Epithelial cell of esophagus (primary cell): ENCODE data around the gene EMID1.

Experiments
- DNase-seq: peaks from one replicate; pipeline ENCODE4 v3.0.0; 2010; ENCODE audit warnings: low read depth
- H3K4me3 ChIP-seq: 2 replicates; pipeline ENCODE4 v1.5.1; 2011; ENCODE audit warnings: mild to moderate bottlenecking, low read length, control low read depth
- CTCF ChIP-seq: IDR thresholded peaks from 2 replicates; pipeline ENCODE4 v1.5.1; 2011; ENCODE audit warnings: low read depth, mild to moderate bottlenecking, low read length, control low read depth, inconsistent platforms; ENCODE audit not compliant: insufficient read depth; ENCODE audit errors: missing control alignments

EMID1 gene

GRCh38 chr22:29205594-29206371, at the start of gene EMID1:
EMID1 (plus strand) TSS chr22:29205896; CDS start chr22:29206039, 143 bp downstream.
- DNase-seq = peak; percentile 26
- TF ChIP-seq CTCF = peak; percentile 8
- H3K4me3 ChIP-seq = peak within 1 kb of the TSS; percentile 16

- no peak overlapping the region for H3K4me3 ChIP-seq
- no peak for DNase-seq
- TF ChIP-seq CTCF = no peak
These were observed 49.7 kb upstream of the EMID1 start for GRCh38 chr22:29155966-29156365.

GRCh38 chr22:29156507-29156906, 49.2 kb upstream of the EMID1 start:
- no peak for DNase-seq
- no peak for TF ChIP-seq CTCF
- H3K4me3 ChIP-seq = no peak overlapping the region

GRCh38 chr22:29157759-29158535, 47.7 kb upstream of the EMID1 start:
- H3K4me3 ChIP-seq = no peak overlapping the region
- no peak for TF ChIP-seq CTCF
- no peak for DNase-seq

- TF ChIP-seq CTCF = no peak
- no peak overlapping the region for H3K4me3 ChIP-seq
- DNase-seq = no peak
These were observed 47.1 kb upstream of the EMID1 start for GRCh38 chr22:29158546-29158945.

GRCh38 chr22:29163808-29164207, 41.9 kb upstream of the EMID1 start:
- DNase-seq = no peak
- no peak overlapping the region for H3K4me3 ChIP-seq
- no peak for TF ChIP-seq CTCF
